OCI-LY7 (cell line): Measurements from ENCODE around the gene ZSCAN10. TPM values are rescaled to one million over a fixed set of nuclear protein-coding genes. Genes with fewer than 3 reads are reported as not detected.
"Not testable (repeated sequence)": the region's sequence is repeated elsewhere in the genome, so short reads cannot be mapped to it uniquely, and the experiment has no call there.

Experiments used
- BruUV-seq: library from RNA; stranded (reverse); fragments of 400-500 nt; replicated peaks from 2 replicates; lab custom pipeline; 2021; lab: Mats Ljungman, UMichigan
- CTCF ChIA-PET: fragments of 300-600 bp; sonication (Branson Sonifier 250); formaldehyde crosslinking; loops from one replicate; lab custom pipeline; 2022; ENCODE audit warnings: antibody characterized with exemption; ENCODE audit not compliant: unreplicated experiment; lab: Charles Lee
- POLR2A ChIA-PET: fragments of 300-600 bp; sonication (Branson Sonifier 250); formaldehyde crosslinking; loops from one replicate; lab custom pipeline; 2022; ENCODE audit warnings: antibody characterized with exemption; lab: Charles Lee
- DNase-seq: peaks from one replicate; pipeline ENCODE4 v3.0.0-alpha.2; 2015; ENCODE audit warnings: low spot score
- H2AFZ ChIP-seq: fragments of 200-600 bp; sonication (generic), shearing (Covaris generic); 2 replicates; pipeline ENCODE4 v1.6.1; 2014; ENCODE audit warnings: mild to moderate bottlenecking, antibody characterized with exemption, low read length, moderate library complexity
- H3K27ac ChIP-seq: fragments of 200-600 bp; sonication (generic); 2 replicates; pipeline ENCODE4 v1.5.1; 2014; ENCODE audit warnings: mixed run types, low read depth, mild to moderate bottlenecking, moderate library complexity, low read length, inconsistent platforms; ENCODE audit not compliant: poor library complexity, severe bottlenecking
- H3K36me3 ChIP-seq: fragments of 200-600 bp; sonication (generic); 2 replicates; pipeline ENCODE4 v1.6.1; 2014; ENCODE audit warnings: mild to moderate bottlenecking, antibody characterized with exemption, low read length, moderate library complexity, mixed read lengths; ENCODE audit not compliant: insufficient read depth
- H3K4me1 ChIP-seq: fragments of 200-600 bp; sonication (generic); 2 replicates; pipeline ENCODE4 v1.5.1; 2014; ENCODE audit warnings: mild to moderate bottlenecking, low read length; ENCODE audit not compliant: insufficient read depth, poor library complexity, severe bottlenecking
- H3K4me2 ChIP-seq: fragments of 200-600 bp; sonication (generic); 2 replicates; pipeline ENCODE4 v1.6.1; 2014; ENCODE audit warnings: mild to moderate bottlenecking, low read length
- H3K4me3 ChIP-seq: fragments of 200-600 bp; sonication (generic); 2 replicates; pipeline ENCODE4 v1.5.1; 2014; ENCODE audit warnings: mild to moderate bottlenecking, low read depth, low read length; ENCODE audit not compliant: poor library complexity, severe bottlenecking
- H3K79me2 ChIP-seq: fragments of 200-600 bp; sonication (generic); 2 replicates; pipeline ENCODE4 v1.6.1; 2016; ENCODE audit warnings: low read depth, mild to moderate bottlenecking, low read length, moderate library complexity, mixed read lengths; ENCODE audit not compliant: insufficient read depth
- H3K9me2 ChIP-seq: fragments of 200-600 bp; sonication (generic); 2 replicates; pipeline ENCODE4 v1.6.1; 2016; ENCODE audit warnings: mild to moderate bottlenecking, low read length, mixed read lengths; ENCODE audit not compliant: insufficient read depth
- H3K9me3 ChIP-seq: fragments of 200-600 bp; sonication (generic); 2 replicates; pipeline ENCODE4 v1.6.1; 2014; ENCODE audit warnings: mild to moderate bottlenecking, mixed run types, low read length, mixed read lengths
- H4K20me1 ChIP-seq: fragments of 200-600 bp; sonication (generic); 2 replicates; pipeline ENCODE4 v1.6.1; 2014; ENCODE audit warnings: mild to moderate bottlenecking, antibody characterized with exemption, low read length, moderate library complexity, mixed read lengths; ENCODE audit not compliant: insufficient read depth
- CTCF ChIP-seq: fragments of 200-600 bp; sonication (generic); conservative IDR thresholded peaks from 2 replicates; pipeline ENCODE4 v1.5.1; 2014; ENCODE audit warnings: mild to moderate bottlenecking, antibody characterized with exemption, low read length, moderate library complexity, mixed read lengths
- EZH2phosphoT487 ChIP-seq: fragments of 200-600 bp; sonication (generic); IDR thresholded peaks from 2 replicates; pipeline ENCODE4 v1.6.1; 2018; ENCODE audit warnings: low read depth, borderline replicate concordance, mild to moderate bottlenecking, mixed run types, antibody characterized with exemption, low read length, moderate library complexity, mixed read lengths
- intact Hi-C: fragments of 100-400 bp; cut with micrococcal nuclease; formaldehyde crosslinking; loops from one replicate; pipeline ENCODE4 v1.10.0; 2022; ENCODE audit not compliant: unreplicated experiment
- total RNA-seq, 2 experiments: library from RNA; depleted of rRNA in 1 of 2; stranded (reverse); fragments of >200 nt in 1 of 2; shearing (Covaris generic) in 1 of 2; gene quantifications; 2 replicates each; pipeline ENCODE4 v1.2.3, GENCODE V29; 2014 to 2022

The ZSCAN10 gene
- total RNA-seq, 2 experiments from 2014 or later, result 0.09 to 0.49 TPM

- H3K9me2 ChIP-seq, H3K4me1 ChIP-seq, H2AFZ ChIP-seq, H3K4me3 ChIP-seq, H3K36me3 ChIP-seq, H3K4me2 ChIP-seq, H3K79me2 ChIP-seq, DNase-seq, POLR2A ChIA-PET, H3K9me3 ChIP-seq, intact Hi-C loops, BruUV-seq, H3K27ac ChIP-seq, H4K20me1 ChIP-seq, CTCF ChIA-PET: not testable (repeated sequence)
Measured at GRCh38 chr16:3081957-3082356, 17.1 kb downstream of the ZSCAN10 start.

GRCh38 chr16:3080024-3080423 lies 19.1 kb downstream of the ZSCAN10 start:
- Histone ChIP-seq H3K4me2 (no peak overlapping the region), H3K4me1 (peaks cover 12% of the 10 kb centered on the region), H3K9me2 (no peaks in the 10 kb centered on the region), H2AFZ (no peak overlapping the region), H3K9me3 (0 out of 2 replicates have a peak, but pooled peaks cover 6% of the 10 kb centered on the region), H4K20me1 (no peaks in the 10 kb centered on the region), H3K4me3 (no peak overlapping the region), H3K79me2 (no peaks in the 10 kb centered on the region), H3K27ac (no peak overlapping the region), H3K36me3 (no peaks in the 10 kb centered on the region; the same call in 1 of the 2 replicates)
- intact Hi-C loops, result no loop called here
- no peak for TF ChIP-seq CTCF
- no peak for TF ChIP-seq EZH2phosphoT487
- ChIA-PET POLR2A (no interaction called here), CTCF (no interaction called here)
- no TSS peak for BruUV-seq
- no peak for DNase-seq

GRCh38 chr16:3076577-3076976 lies 22.5 kb downstream of the ZSCAN10 start:
- no peaks in the 10 kb centered on the region for H3K9me2 ChIP-seq
- peaks cover 22% of the 10 kb centered on the region for H3K4me1 ChIP-seq
- no TSS peak for BruUV-seq
- no peak overlapping the region for H3K4me2 ChIP-seq
- no peaks in the 10 kb centered on the region; the same call in 1 of the 2 replicates for H3K36me3 ChIP-seq
- no peak overlapping the region for H2AFZ ChIP-seq
- DNase-seq, result no peak
- TF ChIP-seq EZH2phosphoT487, result no peak
- TF ChIP-seq CTCF, result no peak
- H3K27ac ChIP-seq, result no peak overlapping the region
- no peaks in the 10 kb centered on the region for H4K20me1 ChIP-seq
- POLR2A ChIA-PET, result interaction anchor here (1.0 kb wide), 1 partner anchor 9 kb away, joined by 3 read pairs; no protein-coding TSS in a partner anchor
- 0 out of 2 replicates have a peak, but pooled peaks cover 6% of the 10 kb centered on the region for H3K9me3 ChIP-seq
- CTCF ChIA-PET, result no interaction called here
- no peaks in the 10 kb centered on the region for H3K79me2 ChIP-seq
- intact Hi-C loops, result no loop called here
- no peak overlapping the region for H3K4me3 ChIP-seq

- not testable (repeated sequence) for H3K4me2 ChIP-seq, DNase-seq, H3K27ac ChIP-seq
Measured at GRCh38 chr16:3075946-3076345, 23.1 kb downstream of the ZSCAN10 start.

More at GRCh38 chr16:3075946-3076345, 23.1 kb downstream of the ZSCAN10 start:
- H4K20me1 ChIP-seq, BruUV-seq, H3K9me3 ChIP-seq, H3K9me2 ChIP-seq, H2AFZ ChIP-seq, CTCF ChIA-PET, H3K4me3 ChIP-seq, H3K79me2 ChIP-seq, H3K36me3 ChIP-seq: not testable (repeated sequence)
- POLR2A ChIA-PET, result interaction anchor here (1.0 to 1.3 kb wide), 3 partner anchors 9 to 53 kb away, joined by 3 read pairs; no protein-coding TSS in a partner anchor
- intact Hi-C loops, result loop anchor here (1.0 kb wide), 1 partner anchor 17 kb away; no protein-coding TSS in a partner anchor
- peaks cover 22% of the 10 kb centered on the region for H3K4me1 ChIP-seq
